ENCODE data around the gene RAET1E.

GRCh38 chr6:149931501-149931900 lies 33.6 kb upstream of the RAET1E start:
- no peak for TF ChIP-seq SP1 (IDR thresholded peaks at IDR 0.05)
- no peak for TF ChIP-seq FOXM1 (IDR thresholded peaks at IDR 0.05; ENCODE audit: borderline replicate concordance)
- no peak for TF ChIP-seq L3MBTL2 (conservative IDR thresholded peaks at IDR 0.05)
- no peak for TF ChIP-seq ZNF384 (IDR thresholded peaks at IDR 0.05)
- TF ChIP-seq NFRKB (IDR thresholded peaks at IDR 0.05): no peak
- no peak for TF ChIP-seq HDGF (IDR thresholded peaks at IDR 0.05; ENCODE audit: borderline replicate concordance)

Data from HEK293T (cell line).